ENCODE data around the gene MRTFA. TPM values are rescaled to one million over a fixed set of nuclear protein-coding genes. Genes with fewer than 3 reads are reported as not detected.

MRTFA gene
- polyA plus RNA-seq, 1 donor = 22.7 TPM

DNA sequence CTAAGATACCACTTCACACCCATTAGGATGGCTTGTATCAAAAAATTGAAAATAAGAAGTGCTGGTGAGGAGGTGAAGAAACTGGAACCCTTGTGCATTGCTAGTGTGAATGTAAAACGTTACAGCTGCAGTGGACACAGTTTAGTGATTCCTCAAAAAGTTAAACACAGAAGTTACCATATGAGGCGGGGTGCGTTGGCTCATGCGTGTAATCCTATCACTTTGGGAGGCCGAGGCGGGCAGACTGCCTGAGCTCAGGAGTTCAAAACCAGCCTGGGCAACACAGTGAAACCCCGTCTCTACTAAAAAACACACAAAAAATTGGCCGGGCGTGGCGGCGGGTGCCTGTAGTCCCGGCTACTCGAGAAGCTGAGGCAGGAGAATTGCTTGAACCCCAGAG is 222.6 kb downstream of the MRTFA start:
- DNase-seq = no peak

DNA sequence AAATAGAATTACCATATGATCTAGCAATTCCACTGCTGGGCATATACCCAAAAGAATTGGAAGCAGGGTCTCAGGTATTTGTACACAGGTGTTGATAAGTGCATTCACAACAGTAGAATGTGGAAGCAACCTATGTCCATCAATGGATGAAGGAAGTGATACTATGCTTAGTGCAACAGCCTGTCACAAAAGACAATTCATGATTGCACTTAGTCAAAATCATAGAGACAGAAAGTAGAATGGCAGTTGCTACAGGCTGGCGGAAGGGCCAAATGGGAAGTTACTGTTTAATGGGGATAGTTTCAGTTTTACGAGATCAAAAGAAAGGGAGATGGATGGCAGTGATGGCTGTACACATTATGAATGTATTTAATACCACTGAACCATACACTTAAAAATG is 224.1 kb downstream of the MRTFA start:
- DNase-seq = no peak

DNA sequence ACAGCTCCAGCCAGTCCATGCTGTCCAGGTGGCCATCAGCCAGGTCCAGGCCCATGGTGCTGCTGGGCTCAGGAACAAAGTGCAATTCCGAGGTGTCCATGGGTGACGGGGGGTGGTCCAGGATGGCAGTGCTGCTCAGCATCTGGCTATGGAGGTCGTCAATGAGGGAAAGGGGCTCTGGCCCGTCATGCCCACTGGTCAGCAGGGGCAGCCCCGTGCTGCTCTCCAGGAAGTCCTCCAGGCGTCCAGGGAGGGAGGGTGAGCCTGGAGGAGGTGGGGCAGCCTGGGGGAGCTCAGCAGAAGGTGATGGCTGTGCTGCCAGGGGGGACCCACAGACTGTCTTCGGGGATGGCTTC is 225.0 kb downstream of the MRTFA start:
- no peak for DNase-seq

DNA sequence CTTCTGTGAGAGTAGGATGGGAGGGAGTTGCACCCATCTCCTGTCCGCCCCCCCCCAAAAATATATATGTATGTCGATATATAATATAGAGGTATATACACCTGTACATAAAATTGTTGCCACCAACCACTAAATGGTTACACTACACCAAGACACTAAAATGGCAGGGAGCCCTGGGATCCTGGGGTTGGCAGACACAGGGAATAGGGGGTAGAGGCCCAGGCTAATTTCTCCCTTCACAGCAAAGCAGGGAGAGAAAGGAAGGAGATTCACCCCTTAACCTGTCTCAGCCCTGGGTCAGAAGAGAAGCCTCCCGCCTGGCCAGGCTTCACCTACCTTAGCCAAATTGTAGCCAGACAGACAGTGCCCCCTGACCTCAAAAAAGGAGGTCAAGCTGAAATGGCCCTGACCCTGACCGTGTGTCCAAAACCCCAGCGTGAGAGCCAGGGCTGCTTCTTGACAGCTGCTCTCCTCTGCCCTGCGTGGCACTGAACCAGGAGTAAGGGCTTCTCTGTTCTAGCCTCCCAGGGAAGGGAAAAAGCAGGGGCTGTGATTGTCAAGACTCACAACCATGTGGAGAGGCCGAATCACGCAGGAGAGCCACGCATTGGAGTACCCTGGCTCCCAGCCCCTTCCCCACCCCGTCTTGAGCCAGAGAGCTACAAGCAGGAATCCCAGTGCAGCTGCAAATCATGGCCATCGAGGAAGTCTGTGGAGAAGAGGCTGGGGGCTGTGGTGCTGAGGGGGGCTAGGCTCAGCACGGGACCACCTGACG is 225.6 kb downstream of the MRTFA start:
- DNase-seq = no peak

DNA sequence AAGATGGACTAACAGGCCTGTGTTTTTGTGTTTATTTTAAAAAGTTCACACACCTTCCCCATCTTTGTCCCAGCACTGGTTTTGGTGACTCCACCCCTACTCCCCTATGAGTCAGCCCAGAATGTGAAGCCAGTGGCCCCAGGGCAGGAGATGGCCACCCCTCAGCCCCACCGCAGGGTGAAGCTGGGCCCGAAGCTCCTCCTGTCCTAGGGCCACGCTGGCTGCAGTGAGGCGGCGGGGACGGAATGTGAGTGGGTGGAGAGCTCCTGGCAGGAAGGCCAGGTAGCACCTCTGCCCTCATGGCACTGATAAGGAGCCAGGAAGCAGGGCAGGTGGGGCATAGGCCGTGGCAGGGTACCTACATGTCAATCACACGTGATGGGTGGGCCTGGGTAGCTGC is 226.2 kb downstream of the MRTFA start:
- DNase-seq = no peak

DNA sequence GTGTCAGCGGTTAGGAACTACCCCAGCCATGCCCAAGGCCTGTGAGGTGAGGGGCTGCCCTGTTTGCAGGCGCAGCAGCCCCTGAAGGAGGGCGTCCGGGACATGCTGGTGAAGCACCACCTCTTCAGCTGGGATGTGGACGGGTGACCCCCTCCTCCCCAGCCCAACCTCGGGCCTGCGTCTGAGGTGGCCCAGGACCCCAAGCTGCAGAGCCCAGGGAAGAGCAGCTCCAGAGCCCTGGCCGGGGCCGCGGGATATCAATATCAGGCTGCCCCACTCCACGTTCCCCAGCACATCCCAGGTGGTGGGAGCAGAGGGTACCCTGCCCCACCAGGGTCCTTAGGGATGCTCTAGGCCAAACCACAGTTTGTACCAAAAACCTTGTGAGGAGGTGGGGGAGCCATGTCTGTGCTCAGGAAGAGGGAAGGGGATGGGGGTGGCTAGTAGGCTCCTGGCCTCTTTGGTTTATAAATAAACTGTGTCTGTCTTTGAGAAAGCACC is 226.9 kb downstream of the MRTFA start:
- no peak for DNase-seq

DNA sequence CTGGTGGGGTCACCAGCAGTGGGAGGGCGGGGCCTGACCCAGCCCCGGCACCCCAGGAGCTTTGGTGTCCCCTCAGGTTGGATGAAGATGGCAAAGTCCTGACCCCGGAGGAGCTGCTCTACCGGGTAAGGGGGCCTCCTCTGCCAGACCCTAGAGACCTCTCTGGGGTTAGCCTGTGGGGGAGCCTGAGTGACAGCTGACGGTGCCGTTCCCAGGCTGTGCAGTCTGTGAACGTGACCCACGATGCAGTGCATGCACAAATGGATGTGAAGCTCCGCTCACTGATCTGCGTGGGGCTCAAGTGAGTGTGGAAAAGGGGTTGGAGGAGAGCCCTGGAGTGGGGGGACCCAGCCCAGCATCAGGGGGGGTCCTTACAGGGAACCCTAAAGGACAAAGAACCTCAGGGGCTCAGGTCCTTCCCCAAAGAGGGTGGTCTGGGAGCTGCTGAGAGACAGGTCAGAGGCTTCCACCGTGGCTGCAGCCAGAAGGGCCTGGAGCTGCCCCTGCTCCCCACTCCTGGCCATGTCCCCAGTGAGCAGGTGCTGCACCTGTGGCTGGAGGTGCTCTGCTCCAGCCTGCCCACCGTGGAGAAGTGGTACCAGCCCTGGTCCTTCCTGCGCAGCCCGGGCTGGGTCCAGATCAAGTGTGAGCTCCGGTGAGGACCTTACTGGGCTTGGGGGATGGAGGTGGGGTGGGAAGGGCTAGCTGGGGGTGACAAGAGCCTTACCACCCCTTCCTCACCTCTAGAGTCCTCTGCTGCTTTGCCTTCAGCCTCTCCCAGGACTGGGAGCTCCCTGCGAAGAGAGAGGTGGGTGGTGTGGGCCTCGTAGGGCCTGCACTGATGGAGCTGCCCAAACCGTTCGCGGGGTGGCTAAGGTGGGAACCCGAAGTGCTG is 227.6 kb downstream of the MRTFA start:
- no peak for DNase-seq

DNA sequence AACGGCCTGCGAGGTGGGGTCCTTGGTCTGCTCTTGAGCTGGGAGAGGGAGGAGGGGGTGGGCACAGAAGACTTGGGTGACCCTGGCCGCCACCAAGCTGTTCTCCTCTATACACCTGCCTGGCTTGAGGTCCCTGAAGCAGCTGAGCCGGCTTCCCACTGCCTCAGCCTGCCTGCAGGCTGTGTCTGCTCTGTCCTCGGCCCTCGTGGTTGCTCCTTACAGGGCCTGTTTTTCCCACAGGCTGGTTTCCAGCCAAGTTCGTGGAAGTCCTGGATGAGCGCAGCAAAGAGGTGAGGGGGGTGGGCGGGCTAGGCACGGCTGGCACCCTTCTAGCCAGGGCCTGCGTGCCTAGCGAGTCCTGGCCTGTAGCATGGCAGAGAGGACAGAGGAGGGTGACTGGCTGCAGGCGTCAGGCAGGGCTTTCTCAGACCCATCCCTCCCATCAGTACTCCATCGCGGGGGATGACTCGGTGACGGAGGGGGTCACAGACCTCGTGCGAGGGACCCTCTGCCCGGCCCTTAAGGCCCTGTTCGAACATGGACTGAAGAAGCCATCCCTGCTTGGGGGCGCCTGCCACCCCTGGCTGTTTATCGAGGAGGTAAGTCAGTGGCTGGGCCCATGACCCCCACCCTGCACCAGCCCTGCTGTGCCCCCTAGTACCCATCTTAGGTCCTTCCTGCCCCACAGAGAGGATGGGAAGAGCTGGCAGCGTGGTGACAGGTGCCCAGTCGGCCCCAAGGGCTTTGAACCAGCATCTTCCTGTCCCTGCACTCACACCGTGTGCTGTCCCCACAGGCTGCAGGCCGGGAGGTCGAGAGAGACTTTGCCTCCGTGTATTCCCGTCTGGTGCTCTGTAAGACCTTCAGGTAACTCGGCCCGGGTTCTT is 228.4 kb downstream of the MRTFA start:
- DNase-seq = no peak

DNA sequence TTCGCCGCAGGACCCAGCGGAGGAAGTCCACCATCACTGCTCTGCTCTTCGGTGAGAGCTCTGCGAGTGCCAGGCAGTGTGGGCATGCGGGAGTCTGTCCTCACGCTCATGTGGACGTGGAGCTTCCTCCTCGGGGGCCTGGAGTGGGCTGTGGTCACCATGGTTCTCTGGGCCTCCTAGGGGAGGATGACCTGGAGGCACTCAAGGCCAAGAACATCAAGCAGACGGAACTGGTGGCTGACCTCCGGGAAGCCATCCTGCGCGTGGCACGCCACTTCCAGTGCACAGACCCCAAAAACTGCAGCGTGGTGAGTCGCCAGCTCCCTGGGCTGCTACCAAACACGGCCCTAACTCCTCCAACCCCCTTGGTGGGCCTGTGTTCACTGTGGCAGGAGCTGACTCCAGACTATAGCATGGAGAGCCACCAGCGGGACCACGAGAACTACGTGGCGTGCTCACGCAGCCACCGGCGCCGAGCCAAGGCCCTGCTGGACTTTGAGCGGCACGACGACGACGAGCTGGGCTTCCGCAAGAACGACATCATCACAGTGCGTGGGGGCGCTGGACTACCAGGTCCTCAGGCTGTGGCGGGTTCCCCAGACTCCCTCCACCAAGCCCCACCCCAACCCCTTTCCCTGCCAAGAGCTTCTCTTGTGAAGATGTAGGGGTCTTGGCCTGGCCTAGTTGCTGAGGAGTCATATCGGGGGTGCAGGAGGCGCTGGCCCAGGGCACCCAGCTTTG is 229.3 kb downstream of the MRTFA start:
- DNase-seq = no peak

DNA sequence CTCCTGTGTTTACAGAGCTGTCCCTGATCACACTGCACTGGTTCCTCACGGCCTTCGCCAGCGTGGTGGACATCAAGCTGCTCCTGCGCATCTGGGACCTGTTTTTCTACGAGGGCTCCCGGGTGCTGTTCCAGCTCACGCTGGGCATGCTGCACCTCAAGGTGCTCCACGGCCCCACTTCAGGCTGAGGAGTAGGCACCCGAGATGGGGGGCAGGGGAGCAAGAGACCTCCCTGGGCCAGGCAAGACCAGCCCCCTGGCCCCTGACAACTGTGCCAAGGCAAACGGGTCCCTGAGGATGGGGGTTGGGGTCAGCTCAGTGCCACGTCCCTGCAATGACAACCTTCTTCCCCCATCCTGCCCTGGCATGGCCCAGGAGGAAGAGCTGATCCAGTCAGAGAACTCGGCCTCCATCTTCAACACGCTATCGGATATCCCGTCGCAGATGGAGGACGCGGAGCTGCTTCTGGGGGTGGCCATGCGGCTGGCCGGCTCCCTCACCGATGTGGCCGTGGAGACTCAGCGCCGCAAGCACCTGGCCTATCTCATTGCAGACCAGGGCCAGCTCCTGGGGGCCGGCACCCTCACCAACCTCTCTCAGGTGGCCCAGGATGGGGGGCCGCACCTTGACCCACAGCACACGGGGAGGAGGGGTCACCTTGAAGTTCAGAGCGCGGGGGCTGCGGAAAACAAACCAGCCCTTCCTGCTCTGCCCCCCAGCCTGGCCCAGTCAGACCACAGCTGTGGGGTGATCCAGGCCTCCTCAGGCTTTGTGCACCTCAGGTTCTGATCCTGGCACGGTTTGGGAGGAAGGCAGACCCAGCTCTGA is 230.2 kb downstream of the MRTFA start:
- DNase-seq = no peak

DNA sequence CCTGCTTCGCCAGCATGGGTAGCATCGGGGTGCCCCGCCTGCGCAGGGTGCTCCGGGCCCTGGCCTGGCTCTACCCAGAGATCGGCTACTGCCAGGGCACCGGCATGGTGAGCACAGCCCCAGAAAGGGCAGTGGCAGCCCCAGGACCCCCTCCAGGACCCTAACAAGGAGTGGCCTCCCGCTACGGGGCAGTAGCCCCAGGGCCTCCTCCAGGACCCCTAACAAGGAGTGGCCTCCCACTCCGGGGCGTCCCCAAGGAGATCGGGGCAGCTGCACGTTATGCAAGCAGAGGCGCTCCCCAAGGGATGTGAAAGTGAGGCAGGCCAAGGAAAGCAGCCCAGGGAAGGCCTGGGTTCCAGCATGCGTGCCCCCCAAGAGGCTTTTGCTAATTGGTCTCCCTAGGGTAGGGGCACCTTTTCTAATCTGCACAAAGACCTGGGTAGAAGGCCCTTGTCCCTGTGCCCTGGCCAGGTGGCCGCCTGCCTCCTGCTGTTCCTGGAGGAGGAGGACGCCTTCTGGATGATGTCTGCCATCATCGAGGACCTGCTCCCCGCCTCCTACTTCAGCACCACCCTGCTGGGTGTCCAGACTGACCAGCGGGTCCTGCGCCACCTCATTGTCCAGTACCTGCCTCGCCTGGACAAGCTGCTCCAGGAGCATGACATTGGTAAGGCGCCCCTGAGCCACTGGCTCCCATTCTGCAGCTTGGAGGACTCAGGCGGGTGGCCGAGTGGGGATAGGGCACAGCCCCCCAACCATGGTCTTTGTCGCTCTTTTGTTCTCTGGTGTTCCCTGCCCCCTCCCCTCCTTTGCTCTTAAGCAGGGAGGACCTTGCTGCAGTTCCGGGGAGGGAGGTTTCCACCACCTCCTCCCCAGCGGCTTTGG is 231.1 kb downstream of the MRTFA start:
- no peak for DNase-seq

DNA sequence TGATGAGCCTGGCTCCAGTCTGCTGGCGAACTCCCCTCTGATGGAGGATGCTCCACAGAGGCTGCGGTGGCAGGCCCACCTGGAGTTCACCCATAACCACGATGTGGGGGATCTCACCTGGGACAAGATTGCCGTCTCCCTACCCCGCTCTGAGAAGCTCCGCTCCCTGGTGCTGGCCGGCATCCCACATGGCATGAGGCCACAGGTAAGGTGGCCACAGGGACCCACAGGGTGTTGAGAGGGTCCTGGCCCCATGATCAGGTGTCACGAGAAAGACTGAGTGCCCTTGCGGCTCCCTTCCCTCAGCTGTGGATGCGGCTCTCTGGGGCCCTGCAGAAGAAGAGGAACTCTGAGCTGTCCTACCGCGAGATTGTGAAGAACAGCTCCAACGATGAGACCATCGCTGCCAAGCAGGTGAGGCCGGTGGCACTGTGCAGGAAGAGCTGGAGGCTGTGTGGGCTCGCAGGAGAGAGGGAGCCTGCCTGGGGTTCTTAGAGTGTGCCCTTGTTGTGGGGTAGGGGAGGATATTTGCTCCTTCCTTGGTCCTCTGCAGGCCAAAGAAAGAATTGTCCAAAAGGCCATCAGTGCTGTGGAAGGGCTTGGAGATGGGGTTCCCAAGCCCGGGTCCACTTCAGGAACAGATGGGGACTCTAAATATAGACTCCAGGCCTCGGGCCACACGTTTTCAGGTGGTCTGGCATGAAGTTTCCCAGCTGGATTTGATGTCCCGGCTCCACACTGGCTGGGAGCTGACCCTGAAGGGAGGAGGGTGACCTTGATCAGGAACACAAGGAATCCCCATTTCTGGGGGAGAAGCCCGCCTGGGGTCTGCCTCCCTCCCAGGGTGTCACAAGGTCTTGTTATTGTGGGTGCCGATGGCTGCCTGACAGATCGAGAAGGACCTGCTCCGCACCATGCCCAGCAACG is 232.0 kb downstream of the MRTFA start:
- DNase-seq = no peak

DNA sequence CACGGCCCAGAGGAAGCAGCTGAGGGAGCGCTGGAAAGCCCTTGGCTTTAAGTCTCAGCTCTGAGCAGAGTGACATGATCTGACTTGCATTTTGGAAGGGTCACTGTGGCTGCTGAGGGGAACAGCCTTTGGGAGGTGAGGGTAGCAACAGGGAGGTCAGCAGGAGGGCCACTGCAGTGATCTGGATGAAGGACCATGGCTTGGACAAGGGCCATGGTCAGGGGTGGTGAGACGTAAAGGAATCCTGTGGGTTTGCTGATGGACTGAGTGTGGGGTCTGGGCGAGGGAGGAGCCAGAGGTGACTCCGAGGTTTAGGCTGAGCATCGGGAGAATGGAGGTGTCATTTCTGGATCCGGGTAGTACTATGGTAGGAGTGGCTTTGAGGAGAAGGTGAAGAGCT is 232.9 kb downstream of the MRTFA start:
- DNase-seq = no peak

DNA sequence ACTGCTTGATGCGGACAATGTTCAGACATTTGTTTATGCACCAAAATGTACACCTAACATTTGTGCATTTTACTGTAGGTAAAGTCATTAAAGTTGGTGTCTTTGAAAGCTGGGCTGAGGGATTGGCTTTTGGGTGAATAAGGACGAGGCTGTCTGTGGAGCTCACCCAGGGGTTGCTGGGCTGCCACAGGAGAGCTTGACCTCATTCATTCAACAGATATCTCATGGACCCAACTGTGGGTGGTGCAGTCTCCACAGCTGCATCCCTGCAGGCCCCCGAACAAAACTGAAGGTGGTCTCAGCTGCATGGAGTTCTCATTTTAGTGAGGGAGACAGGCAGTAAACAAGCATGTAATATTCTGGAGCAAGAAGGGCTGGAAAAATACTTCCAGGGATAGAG is 233.4 kb downstream of the MRTFA start:
- no peak for DNase-seq

DNA sequence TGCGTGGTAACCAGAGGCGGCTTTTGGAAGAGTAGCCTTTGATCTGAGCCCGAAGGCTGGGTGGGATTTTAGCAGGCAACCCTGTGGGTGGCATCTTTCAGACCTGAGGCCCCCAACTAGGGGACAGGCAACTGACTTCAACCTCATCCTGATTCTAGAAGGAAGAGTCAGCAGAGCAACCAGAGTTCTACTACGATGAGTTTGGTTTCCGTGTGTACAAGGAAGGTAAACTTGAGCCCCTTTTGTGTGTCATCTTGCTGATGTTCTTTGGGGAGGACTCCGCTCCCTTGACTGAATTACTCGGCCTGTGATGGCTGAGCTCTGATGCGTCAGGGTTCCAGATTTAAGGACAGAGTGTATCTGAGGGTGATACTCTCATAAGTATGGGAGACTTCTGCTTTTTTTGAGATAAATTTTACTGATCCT is 234.5 kb downstream of the MRTFA start:
- no peak for DNase-seq

DNA sequence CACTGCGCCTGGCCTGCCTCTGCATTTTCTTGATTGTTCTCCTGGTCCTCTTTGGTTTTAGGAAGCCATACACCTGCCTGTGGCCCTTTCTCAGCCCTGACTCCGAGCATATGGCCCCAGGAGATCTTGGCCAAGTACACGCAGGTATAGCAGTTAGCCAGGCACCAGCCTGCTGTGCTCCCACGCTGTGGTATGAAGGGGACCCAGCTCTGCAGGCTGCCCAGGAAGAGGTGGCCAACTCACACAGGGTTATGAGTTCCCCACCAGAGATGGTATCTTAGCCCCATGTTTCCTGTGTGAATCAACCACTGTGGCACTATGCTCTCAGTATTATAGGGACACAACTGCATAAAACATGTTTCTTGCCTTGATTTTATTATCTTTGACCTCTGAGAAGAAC is 235.0 kb downstream of the MRTFA start:
- no peak for DNase-seq

DNA sequence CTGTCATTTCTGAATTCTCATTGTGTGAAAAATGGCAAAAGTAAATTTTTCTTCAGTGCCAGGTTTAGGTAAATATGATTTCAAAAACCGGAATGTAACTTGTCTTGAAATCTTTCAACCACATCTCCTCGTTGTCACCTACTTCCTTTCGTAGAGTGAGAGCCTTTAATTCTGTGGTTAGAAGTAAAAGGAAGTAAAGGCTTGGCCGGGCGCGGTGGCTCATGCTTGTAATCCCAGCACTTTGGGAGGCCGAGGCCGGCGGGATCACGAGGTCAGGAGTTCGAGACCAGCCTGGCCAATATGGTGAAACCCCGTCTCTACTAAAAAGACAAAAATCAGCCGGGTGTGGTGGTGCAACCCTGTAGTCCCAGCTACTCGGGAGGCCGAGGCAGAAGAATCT is 236.4 kb downstream of the MRTFA start:
- no peak for DNase-seq

DNA sequence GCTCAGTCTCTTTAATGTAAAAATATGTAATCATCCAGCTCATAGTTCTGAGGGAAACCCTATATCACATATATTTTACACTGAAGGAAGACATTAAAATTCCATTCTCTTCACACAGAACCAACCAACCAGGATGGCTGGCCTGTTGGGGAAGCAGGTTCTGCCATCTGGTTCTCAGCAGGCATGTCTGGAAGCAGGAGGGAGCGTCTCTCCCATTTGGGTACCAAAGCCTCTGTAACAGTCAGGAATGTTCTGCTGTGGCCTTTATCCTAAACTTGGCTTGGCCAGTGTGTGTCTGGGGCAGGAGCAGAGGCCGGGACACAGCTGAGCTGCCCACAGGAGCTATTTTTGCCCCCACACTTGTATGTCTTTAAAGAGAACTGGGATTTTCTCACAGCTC is 236.9 kb downstream of the MRTFA start:
- no peak for DNase-seq

Data from left kidney (tissue), 2 donors.